Amniotic epithelial cell (primary cell): Measurements from ENCODE around the gene RASL11A.
"Not testable (repeated sequence)": the region's sequence is repeated elsewhere in the genome, so short reads cannot be mapped to it uniquely, and the experiment has no call there.

ENCODE experiments used
- DNase-seq: peaks from one replicate; pipeline ENCODE4 v3.0.0-alpha.2; 2010; ENCODE audit warnings: low read depth

Gene RASL11A

GRCh38 chr13:27300941-27301586 lies 30.4 kb downstream of the RASL11A start:
- DNase-seq: no peak

- no peak for DNase-seq
These were observed 32.1 kb downstream of the RASL11A start for GRCh38 chr13:27302643-27303262.

GRCh38 chr13:27304099-27304498 lies 33.5 kb downstream of the RASL11A start:
- DNase-seq: no peak

GRCh38 chr13:27304611-27305010 lies 34.0 kb downstream of the RASL11A start:
- no peak for DNase-seq

- no peak for DNase-seq
These were observed 35.7 kb downstream of the RASL11A start for GRCh38 chr13:27306364-27306763.

GRCh38 chr13:27308941-27309340 lies 38.3 kb downstream of the RASL11A start:
- no peak for DNase-seq

- DNase-seq: no peak
These were observed 38.9 kb downstream of the RASL11A start for GRCh38 chr13:27309401-27309958.

GRCh38 chr13:27309967-27310598 lies 39.5 kb downstream of the RASL11A start:
- peak; percentile 66 for DNase-seq

- DNase-seq: no peak
These were observed 40.3 kb downstream of the RASL11A start for GRCh38 chr13:27310946-27311345.

GRCh38 chr13:27311518-27312210 lies 41.0 kb downstream of the RASL11A start:
- no peak for DNase-seq

- DNase-seq: no peak
These were observed 43.1 kb downstream of the RASL11A start for GRCh38 chr13:27313770-27314169.

GRCh38 chr13:27319404-27319803 lies 48.8 kb downstream of the RASL11A start:
- DNase-seq: no peak

GRCh38 chr13:27321468-27322431 lies 51.1 kb downstream of the RASL11A start:
- no peak for DNase-seq

GRCh38 chr13:27322443-27322842 lies 51.8 kb downstream of the RASL11A start:
- DNase-seq: not testable (repeated sequence)
